Stimulated activated CD4-positive, alpha-beta T cell treated with anti-CD3 and anti-CD28 coated beads, Interleukin-15, amount 100 ng/mL, for 1 hour (primary cell): ENCODE data around the gene GALNT7.

Source experiments
- DNase-seq, 2 donors: peaks; one replicate each; pipeline ENCODE4 v3.0.0-alpha.2; 2020; ENCODE audit warnings: low read depth in 1 of 2, low spot score in 1 of 2

The GALNT7 gene

GRCh38 chr4:173288698-173289352 is 120.2 kb downstream of the GALNT7 start:
- no peak for DNase-seq

DNA sequence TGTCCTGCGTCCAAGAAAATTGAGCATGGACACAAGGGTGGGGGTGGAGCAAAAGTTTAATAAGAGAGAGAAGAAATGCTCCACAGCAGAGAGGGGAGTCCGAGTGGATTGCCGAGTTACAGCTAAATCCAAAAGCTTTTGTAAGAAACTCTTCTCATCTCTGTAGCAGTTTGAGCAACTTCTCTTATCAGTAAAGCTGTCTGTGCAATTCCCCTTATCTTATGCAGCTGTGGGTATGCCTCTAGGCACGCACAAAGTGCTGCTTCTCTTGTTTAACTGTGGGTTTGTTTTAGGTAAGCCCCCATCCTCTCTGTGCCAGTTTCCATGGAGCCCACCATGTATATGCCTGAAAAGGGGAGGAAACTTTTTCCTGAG is 120.7 kb downstream of the GALNT7 start:
- DNase-seq, result no peak

DNA sequence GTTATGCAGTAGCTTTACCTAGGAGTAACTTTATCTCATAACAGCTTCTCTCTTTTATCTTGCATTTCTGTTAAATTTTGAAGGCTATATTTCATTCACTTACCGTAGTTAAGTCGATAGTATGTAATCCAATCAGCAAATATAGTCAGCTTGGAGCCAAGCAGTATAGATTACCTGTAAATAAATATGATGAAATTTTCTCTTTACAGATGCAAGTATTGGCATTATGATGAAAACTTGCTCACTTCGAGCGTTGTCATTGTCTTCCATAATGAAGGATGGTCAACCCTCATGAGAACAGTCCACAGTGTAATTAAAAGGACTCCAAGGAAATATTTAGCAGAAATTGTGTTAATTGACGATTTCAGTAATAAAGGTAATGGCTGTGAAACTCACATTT is 123.3 kb downstream of the GALNT7 start:
- no peak for DNase-seq

- no peak for DNase-seq
These were observed 125.1 kb downstream of the GALNT7 start for GRCh38 chr4:173293663-173294062.

GRCh38 chr4:173294444-173294843 is 125.8 kb downstream of the GALNT7 start:
- DNase-seq, result no peak

DNA sequence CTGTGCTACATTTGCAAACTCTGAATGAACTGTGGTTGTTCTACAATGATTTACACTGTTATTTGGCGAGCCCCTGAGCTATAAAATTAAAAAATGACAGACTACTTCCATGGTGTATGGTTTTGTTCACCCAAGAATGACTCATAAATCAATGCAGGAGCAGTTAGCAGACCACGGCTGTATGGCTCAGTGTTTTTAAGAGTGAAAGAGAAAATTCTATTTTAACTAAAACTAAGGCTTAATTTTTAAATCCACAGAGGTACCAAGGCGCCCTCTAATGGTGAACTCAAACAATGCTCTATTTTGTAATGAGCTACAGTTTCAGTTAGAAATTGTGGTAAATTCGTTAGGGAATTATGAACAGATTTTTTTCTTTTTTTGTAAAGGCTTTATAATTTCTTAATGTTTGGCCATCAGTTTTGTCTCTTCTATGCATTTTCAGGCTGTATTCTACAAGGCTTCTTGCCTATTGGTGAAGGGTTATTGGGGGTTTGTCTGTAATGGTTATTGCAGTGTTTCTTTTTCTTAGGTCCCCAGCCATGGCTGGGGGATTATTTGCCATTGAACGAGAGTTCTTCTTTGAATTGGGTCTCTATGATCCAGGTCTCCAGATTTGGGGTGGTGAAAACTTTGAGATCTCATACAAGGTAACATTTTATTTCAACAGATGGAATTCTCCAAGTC is 133.0 kb downstream of the GALNT7 start:
- DNase-seq, result no peak

DNA sequence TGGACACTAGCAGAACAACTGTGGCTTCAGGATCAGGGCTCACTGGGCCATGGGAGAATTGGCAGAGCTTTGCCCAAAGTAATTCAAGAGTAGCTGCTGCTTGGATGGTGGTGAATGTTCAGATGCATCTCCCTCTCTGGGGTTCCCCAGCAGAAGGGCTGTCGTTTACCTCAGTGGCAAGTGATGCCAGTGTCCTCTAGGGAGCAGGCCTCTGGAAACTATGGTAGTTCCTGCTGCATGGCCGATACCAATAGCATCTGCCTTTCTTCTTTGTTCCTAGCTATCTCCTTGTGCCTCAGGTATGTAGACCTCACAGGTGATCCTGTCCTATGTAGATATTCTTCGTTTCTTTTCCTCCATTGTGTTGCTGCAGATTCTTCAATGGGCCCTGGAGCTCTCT is 139.2 kb downstream of the GALNT7 start:
- DNase-seq, result no peak

DNA sequence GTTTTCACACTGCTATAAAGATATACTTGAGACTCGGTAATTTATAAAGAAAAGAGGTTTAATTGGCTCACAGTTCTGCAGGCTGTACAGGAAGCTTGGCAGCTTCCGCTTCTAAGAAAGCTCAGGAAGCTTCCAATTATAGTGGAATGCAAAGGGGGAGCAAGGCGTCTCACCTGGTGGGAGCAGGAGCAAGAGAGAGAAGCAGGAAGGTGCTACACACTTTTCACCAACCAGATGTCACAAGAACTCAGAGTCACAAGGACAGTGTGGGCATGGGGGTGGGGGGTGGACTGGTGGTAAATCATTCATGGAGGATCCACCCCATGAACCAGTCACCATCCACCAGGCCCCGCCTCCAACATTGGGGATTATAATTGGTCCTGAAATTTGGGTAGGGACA is 142.8 kb downstream of the GALNT7 start:
- no peak for DNase-seq

DNA sequence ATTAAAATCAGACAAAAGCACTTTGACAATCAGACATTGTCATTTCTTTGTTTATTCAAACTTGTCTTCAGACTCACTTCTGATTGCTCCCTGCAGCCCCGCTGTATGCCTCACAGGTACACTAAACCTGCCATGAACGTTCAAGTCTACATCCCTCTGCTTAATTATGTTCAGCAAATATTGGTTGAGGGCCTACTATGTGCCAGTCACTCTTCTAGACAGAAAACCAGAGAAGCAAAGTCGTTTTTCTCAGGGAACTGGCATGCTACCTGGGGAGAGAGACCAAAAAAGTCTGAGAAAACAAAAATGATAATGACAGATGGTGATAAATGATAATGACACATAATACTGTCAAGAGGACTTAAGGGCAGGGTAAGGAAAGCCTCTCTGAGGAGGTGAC is 146.1 kb downstream of the GALNT7 start:
- DNase-seq, result no peak

GRCh38 chr4:173316060-173316459 is 147.4 kb downstream of the GALNT7 start:
- no peak for DNase-seq

GRCh38 chr4:173317004-173317403 is 148.4 kb downstream of the GALNT7 start:
- no peak for DNase-seq

GRCh38 chr4:173318240-173318639 is 149.6 kb downstream of the GALNT7 start:
- no peak for DNase-seq

GRCh38 chr4:173318648-173319211 is 150.1 kb downstream of the GALNT7 start:
- DNase-seq, result no peak

DNA sequence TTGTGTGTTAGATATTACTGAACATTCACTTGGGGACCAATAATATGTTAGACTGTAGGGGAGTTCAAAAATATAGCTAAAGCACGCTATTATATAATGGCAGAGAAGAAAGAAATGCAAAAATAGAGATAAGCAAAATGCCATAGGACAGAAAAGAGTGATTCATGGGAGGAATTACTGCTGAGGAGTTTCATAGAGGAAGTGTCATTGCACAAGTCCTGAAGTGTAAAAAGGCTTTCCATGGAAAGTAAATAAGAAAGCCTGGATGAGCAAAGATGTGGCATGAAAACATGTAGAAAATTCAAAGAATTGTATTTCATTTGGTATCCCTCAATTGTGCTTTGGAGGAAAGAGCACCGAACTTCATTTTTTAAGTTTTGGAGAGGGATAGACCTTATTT is 151.1 kb downstream of the GALNT7 start:
- no peak for DNase-seq

GRCh38 chr4:173325007-173325736 is 156.6 kb downstream of the GALNT7 start:
- no peak for DNase-seq

DNA sequence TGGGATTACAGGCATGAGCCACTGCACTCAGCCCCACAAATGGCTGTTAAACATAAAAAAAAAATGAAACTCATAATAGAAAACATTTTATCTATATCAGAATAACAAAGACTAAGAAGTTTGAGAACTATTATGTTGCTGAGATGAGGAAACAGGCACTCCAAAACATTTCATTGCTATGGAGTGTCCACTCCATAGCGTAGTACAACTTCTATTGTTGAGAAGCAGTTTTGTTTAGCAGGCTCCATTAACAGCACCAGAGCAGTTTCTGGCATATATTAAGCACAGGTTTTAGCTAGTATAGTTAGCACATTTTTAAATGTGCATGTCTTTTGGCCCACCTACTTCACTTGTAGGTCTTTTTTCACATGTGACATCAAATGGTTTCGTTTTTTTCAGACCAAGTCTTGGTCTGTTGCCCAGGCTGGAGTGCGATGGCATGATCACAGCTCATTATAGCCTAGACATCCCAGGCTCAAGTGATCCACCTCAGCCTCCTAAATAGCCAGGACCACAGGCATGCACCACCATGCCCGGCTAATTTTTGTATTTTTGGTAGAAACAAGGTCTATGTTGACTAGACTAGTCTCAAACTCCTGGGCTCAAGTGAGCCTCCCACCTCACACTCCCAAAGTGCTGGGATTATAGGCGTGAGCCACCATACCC is 159.8 kb downstream of the GALNT7 start:
- no peak for DNase-seq

GRCh38 chr4:173330590-173330989 is 162.0 kb downstream of the GALNT7 start:
- DNase-seq, result no peak

DNA sequence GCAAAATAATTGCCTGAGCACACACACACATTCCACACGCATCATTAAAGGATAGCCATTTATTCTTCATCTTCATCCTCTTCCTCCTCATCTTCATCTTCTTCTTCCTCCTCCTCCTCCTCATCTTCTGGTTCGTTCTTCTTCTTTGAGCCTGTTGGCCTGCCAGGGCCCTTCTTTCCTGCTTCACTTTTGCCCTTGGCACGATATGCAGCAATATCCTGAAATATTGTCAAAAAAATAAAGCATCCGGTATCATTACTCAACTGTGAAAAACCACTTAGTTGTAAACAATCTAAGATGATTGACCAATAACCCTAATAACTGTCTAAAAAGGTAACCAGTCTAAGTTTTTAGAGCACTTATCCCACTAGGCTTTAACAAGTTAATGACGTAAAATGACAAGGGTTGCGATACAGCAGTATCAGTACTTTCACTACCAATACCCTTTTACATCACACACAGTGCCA is 163.4 kb downstream of the GALNT7 start:
- DNase-seq, result no peak

DNA sequence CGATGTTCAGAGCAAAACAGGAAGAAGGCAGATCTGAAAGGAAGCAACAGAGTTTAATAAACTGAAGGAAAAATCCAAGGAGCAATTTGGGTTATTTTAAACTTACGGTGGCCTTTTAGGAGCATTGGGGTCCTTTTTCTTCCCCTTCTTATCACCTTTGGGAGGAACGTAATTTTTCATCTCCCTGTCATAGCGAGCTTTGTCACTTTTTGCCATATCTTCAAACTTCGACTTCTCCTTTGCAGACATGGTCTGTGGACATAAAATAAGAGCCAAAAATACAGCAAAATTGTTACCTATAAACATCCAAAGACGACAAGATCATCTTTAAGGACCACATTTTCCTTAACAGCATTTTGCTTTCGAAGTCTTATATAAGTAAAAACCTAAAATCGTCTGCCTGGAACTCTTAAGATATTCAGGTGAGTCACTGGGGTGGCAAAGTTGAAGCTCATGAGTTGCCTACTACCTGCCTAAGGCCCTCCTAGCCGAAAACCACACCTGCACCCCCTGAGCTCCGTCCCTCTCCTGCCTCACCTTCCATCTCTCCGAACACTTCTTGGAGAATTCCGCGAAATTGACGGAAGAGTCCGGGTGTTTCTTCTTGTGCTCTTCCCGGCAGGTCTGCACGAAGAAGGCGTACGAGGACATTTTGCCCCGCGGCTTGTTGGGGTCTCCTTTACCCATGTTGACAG is 164.5 kb downstream of the GALNT7 start:
- no peak for DNase-seq

GRCh38 chr4:173333658-173334084 is 165.1 kb downstream of the GALNT7 start:
- peak; percentile 11 to 23 for DNase-seq
